Measurements from ENCODE around the gene CSF2. TPM values are rescaled to one million over a fixed set of nuclear protein-coding genes. Genes with fewer than 3 reads are reported as not detected.
A peak's percentile ranks its signal among the peaks of the same experiment; 100 is the strongest.

The CSF2 gene
- total RNA-seq, 1 experiment from 2014 or later = 0.80 TPM

- no peak for TF ChIP-seq CTCF (IDR thresholded peaks at IDR 0.05; ENCODE audit: unreplicated experiment)
- CTCF ChIA-PET = interaction anchor here (1.0 to 1.3 kb wide), 2 partner anchors 16 to 23 kb away, joined by 3 to 4 read pairs; no protein-coding TSS in a partner anchor
- no TSS peak for BruUV-seq (replicated peaks)
- H3K9me3 Mint-ChIP-seq (ENCODE audit: low read depth, unreplicated experiment) = no peaks in the 10 kb centered on the region
- peak; percentile 86 for DNase-seq
- peaks cover 39% of the 10 kb centered on the region for H3K4me1 Mint-ChIP-seq (ENCODE audit: low read depth, unreplicated experiment)
- H3K4me3 Mint-ChIP-seq (ENCODE audit: low read depth, unreplicated experiment) = no peak overlapping the region
- intact Hi-C loops (cut with micrococcal nuclease; ENCODE audit: unreplicated experiment) = no loop called here
- no peaks in the 10 kb centered on the region for H3K27me3 Mint-ChIP-seq (ENCODE audit: unreplicated experiment)
- H3K27ac Mint-ChIP-seq (ENCODE audit: unreplicated experiment) = peak overlapping the region; percentile 14
- H3K36me3 Mint-ChIP-seq (ENCODE audit: insufficient read depth, unreplicated experiment) = no peaks in the 10 kb centered on the region
These were observed 12.7 kb downstream of the CSF2 start for GRCh38 chr5:132086277-132086794.

- no peaks in the 10 kb centered on the region for H3K27me3 Mint-ChIP-seq (ENCODE audit: unreplicated experiment)
- H3K27ac Mint-ChIP-seq (ENCODE audit: unreplicated experiment) = peak overlapping the region; percentile 14
- peaks cover 2% of the 10 kb centered on the region for H3K9me3 Mint-ChIP-seq (ENCODE audit: low read depth, unreplicated experiment)
- H3K36me3 Mint-ChIP-seq (ENCODE audit: insufficient read depth, unreplicated experiment) = no peaks in the 10 kb centered on the region
- CTCF ChIA-PET = interaction anchor here (1.3 kb wide), 1 partner anchor 15 kb away, joined by 4 read pairs; no protein-coding TSS in a partner anchor
- peaks cover 39% of the 10 kb centered on the region for H3K4me1 Mint-ChIP-seq (ENCODE audit: low read depth, unreplicated experiment)
- intact Hi-C loops (cut with micrococcal nuclease; ENCODE audit: unreplicated experiment) = no loop called here
- H3K4me3 Mint-ChIP-seq (ENCODE audit: low read depth, unreplicated experiment) = no peak overlapping the region
- DNase-seq = no peak
- no peak for TF ChIP-seq CTCF (IDR thresholded peaks at IDR 0.05; ENCODE audit: unreplicated experiment)
- BruUV-seq (replicated peaks) = no TSS peak
These were observed 13.6 kb downstream of the CSF2 start for GRCh38 chr5:132087176-132087575.

- no peaks in the 10 kb centered on the region for H3K27me3 Mint-ChIP-seq (ENCODE audit: unreplicated experiment)
- no TSS peak for BruUV-seq (replicated peaks)
- H3K27ac Mint-ChIP-seq (ENCODE audit: unreplicated experiment) = no peak overlapping the region
- peaks cover 2% of the 10 kb centered on the region for H3K9me3 Mint-ChIP-seq (ENCODE audit: low read depth, unreplicated experiment)
- H3K4me1 Mint-ChIP-seq (ENCODE audit: low read depth, unreplicated experiment) = peaks cover 39% of the 10 kb centered on the region
- H3K36me3 Mint-ChIP-seq (ENCODE audit: insufficient read depth, unreplicated experiment) = no peaks in the 10 kb centered on the region
- no peak for DNase-seq
- CTCF ChIA-PET = interaction anchor here (0.6 kb wide), 1 partner anchor 38 kb away, joined by 4 read pairs; no protein-coding TSS in a partner anchor
- H3K4me3 Mint-ChIP-seq (ENCODE audit: low read depth, unreplicated experiment) = no peak overlapping the region
- no peak for TF ChIP-seq CTCF (IDR thresholded peaks at IDR 0.05; ENCODE audit: unreplicated experiment)
- intact Hi-C loops (cut with micrococcal nuclease; ENCODE audit: unreplicated experiment) = no loop called here
These were observed 14.1 kb downstream of the CSF2 start for GRCh38 chr5:132087661-132088060.

GRCh38 chr5:132089363-132089762 is 15.8 kb downstream of the CSF2 start:
- no peak for DNase-seq
- TF ChIP-seq CTCF (IDR thresholded peaks at IDR 0.05; ENCODE audit: unreplicated experiment) = no peak
- H3K27ac Mint-ChIP-seq (ENCODE audit: unreplicated experiment) = no peak overlapping the region
- CTCF ChIA-PET = interaction anchor here (0.6 to 0.8 kb wide), 2 partner anchors 15 to 45 kb away, joined by 3 to 6 read pairs; no protein-coding TSS in a partner anchor
- no TSS peak for BruUV-seq (replicated peaks)
- H3K4me3 Mint-ChIP-seq (ENCODE audit: low read depth, unreplicated experiment) = no peak overlapping the region
- H3K4me1 Mint-ChIP-seq (ENCODE audit: low read depth, unreplicated experiment) = peaks cover 48% of the 10 kb centered on the region
- H3K36me3 Mint-ChIP-seq (ENCODE audit: insufficient read depth, unreplicated experiment) = no peaks in the 10 kb centered on the region
- H3K9me3 Mint-ChIP-seq (ENCODE audit: low read depth, unreplicated experiment) = peaks cover 2% of the 10 kb centered on the region
- no peaks in the 10 kb centered on the region for H3K27me3 Mint-ChIP-seq (ENCODE audit: unreplicated experiment)
- intact Hi-C loops (cut with micrococcal nuclease; ENCODE audit: unreplicated experiment) = no loop called here
